HG03520 (cell line): ENCODE data around the gene CBFA2T3.
A peak's percentile ranks its signal among the peaks of the same experiment; 100 is the strongest.

Experiments
- ATAC-seq: cut with Tn5 transposase; IDR thresholded peaks from one replicate; pipeline ENCODE4 v1.9.1; 2021; ENCODE audit warnings: mild to moderate bottlenecking, moderate library complexity; ENCODE audit not compliant: unreplicated experiment

Gene CBFA2T3

GRCh38 chr16:88865310-88865709 is 111.7 kb downstream of the CBFA2T3 start:
- ATAC-seq: no peak

DNA sequence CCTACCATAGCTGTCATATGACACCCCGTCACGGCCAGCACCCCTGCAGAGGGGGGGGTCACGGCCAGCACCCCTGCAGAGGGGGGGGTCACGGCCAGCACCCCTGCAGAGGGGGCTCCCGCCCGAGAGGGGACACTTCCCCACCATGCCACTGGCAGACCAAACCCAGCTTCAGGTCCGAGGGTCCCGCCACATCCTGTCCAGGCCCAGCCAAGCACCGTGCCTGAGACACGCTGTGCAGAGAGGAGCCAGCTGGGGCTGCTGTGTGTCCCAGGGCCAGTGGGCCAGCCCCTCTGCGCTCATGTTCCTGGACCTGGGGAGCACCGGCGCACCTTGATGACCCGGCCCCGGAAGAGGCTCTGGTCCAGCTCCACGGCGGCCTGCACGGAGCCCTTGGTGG is 112.5 kb downstream of the CBFA2T3 start:
- no peak for ATAC-seq

- no peak for ATAC-seq
These were observed 112.9 kb downstream of the CBFA2T3 start for GRCh38 chr16:88864099-88864498.

DNA sequence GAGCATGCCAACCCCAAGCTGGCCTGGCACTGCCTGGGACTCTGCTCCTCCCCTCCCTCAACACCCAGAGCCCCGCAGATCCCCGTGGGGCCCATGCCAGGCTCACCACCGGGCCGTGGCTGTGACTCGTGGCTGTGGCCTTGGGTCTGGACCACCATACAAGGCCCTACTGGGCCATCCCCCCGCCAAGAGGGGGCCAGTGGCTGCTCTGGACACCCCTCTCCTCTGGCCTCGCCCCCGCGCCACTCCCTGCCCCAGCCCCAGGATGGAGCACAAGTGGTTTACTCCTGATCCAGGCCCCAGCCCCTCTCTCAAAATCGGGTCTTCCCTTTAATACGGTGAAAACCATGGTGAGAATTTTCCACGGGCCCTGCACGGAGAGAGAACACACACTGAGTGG is 113.6 kb downstream of the CBFA2T3 start:
- no peak for ATAC-seq

- ATAC-seq: no peak
These were observed 114.0 kb downstream of the CBFA2T3 start for GRCh38 chr16:88862968-88863367.

- ATAC-seq: no peak
These were observed 115.6 kb downstream of the CBFA2T3 start for GRCh38 chr16:88861359-88861758.

GRCh38 chr16:88859381-88860091 is 117.5 kb downstream of the CBFA2T3 start:
- ATAC-seq: no peak

GRCh38 chr16:88857728-88858339 is 119.2 kb downstream of the CBFA2T3 start:
- no peak for ATAC-seq

GRCh38 chr16:88856828-88857727 is 119.9 kb downstream of the CBFA2T3 start, which contains the start of the genes GALNS and TRAPPC2L:
TSS of gene GALNS (minus strand) at chr16:88856947. CDS start at chr16:88856877, 70 bp downstream.
TSS of gene TRAPPC2L (plus strand) at chr16:88857127. CDS start at chr16:88857151, 24 bp downstream.
- ATAC-seq: peak; percentile 74

DNA sequence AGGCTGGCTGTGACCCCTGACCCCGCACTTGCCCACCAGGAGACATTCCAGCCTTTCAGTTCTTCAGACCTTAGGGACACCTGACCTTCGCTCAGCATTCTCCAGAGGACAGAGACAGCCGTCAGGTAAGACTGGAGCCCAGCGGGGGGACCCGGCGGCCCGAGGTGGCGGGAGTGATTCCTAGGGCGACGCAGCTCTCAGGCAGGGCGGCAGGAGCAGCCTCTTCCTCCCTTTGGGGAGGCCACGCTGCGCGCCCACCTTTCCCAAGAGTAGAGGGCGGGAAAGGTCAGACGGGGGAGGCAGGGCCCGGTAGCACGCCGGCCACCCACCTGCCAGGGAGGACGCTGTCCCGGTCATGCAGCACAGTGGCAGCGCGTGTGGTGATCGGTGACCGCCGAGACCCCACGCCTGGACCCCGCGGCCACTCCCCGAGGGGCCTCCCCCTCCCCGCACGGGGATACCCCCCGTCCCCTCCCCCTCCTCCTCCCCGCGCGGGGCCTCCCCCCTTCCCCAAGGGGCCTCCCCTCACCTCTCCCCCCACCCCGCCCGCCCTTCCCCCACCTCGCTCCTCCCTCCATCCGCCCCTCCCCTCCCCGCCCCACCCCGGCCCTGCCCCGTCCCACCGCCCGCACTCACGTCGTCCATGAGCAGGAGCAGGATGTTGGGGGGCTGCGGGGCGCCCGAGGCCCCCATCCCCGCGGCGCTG is 120.7 kb downstream of the CBFA2T3 start:
- ATAC-seq: no peak

DNA sequence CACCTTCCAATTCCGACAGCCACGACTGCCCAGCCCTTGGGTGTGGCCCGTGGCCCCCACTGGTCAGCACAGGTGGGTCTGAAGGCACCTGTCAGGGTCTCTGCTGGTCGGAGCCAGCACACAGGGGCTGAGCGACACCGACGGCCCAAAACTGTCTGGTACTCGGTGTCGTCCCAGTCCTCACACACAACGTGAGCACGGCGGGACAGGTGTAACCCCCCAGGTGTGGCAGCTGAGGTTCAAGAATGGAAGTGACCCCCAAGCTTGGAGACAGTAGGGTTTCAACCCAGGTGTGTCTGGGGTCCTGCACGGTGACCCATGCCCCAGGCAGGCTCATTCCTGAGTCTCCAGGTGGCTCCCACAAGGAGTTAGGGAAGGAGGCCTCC is 121.3 kb downstream of the CBFA2T3 start:
- ATAC-seq: no peak

DNA sequence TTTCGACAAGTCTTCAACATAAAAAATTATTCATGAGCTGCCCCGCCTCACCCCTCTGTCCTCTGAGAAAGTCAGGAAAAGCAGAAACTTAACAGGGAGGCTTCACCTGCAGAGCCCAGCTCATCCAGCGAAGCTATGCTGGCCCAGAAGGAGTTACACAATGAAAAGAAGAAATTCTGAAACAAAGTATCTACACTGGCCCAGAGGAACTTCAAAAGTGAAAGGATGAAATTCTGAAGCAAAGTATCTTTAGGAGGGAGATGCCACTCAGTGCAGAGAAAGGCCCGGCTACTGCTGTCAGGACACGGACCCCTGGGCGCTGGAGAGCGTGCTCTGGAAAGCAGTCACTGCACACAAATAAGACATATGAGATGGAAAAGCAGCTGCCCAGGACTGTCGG is 121.8 kb downstream of the CBFA2T3 start:
- no peak for ATAC-seq

DNA sequence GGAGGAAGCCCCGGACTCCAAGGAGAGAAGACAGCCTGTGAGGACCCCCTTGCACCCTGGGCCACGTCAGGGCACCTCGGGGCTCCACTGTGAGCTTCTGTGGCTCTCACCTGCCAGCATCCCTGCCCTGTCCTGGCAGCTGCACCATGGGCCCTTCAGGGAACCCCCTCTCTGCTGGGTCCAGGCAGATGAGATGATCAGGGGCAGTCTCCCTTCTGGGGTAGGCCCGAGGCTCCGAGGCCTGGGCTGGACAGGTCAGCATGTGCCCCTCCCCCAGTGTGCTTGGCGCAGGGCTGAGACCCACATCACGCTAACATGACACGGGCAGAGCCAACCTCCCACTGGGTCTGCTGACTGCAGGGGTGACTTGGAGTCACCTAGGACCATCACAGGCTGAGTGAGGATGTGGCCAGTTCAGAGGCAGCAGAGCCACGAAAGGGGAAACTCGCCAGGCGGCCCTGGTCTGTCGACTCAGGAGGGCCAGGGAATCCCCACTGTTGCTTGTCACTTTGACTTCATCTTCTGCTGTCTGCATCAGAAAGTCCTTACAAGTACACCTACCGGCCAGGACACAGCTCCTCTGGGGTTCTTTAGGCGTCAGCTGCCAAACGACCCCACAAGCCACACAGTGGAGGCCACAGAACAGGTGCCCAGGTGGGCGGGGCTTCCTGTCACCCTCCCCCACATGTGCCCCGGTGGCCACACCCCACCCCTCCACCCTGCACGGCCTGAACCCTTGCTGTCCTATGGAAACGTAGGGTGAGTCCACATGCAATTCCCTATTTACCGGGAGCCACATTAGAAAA is 122.5 kb downstream of the CBFA2T3 start:
- ATAC-seq: no peak

DNA sequence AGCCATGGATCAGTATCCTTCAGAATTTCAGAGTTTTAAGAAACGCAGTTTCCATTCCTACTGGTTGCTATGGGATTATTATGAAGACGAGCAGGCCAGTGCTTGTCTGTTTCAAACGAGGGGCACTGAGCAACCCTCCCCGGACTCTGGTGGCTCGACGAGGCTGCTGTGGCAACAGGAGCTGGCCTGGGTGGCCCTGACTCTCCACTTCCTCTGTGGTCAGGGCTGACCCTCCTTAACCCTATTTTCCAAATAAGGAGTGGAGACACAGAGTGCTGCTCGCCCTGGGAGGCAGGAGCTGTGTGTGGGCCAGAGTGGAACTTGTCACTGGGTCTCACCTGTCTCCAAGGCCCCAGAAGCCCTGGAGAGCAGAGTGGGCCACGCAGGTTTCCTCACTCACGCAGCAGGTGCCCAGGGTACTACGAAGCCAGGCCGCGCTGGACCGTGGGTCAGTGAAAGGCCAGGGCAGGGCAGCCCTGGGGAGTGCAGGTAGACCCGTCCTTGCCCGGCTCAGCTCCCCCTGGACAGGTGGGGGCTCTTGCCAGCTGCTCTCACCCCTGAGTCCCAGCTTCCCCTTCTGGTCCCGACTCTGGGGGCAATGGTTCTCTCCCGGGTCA is 123.6 kb downstream of the CBFA2T3 start:
- no peak for ATAC-seq

GRCh38 chr16:88851616-88852015 is 125.4 kb downstream of the CBFA2T3 start:
- ATAC-seq: no peak

DNA sequence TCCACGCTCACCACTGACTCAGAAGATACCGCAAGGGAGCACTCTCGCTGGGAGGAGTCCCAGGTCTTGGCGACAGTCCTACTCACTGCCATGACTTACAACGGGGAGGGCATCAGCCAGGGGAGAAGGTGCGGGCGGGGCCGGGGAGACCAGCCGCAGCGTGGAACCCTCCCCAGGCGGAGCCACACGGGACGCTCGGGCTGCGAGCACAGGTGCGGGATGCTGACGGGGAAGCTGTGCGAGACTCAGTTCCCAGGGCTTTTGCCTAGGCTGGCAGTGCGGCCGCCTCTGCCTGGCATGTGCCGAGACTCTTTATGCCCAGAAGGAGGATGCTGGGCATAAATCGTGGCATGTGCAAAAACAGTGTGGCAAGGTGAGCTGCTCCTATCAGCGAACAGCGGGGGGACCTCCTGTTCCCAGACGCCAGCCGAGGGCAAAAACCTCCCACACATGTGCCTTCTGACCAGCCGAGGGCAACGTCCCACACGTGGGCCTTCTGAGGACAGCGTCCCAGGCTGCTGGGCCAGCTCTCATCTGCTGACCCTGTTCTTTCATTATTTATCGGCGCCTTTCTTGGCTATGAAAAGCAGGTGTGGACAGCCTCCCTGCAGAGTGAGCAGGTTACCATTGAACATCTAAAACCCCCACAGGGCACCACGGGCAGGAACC is 126.3 kb downstream of the CBFA2T3 start:
- ATAC-seq: no peak

DNA sequence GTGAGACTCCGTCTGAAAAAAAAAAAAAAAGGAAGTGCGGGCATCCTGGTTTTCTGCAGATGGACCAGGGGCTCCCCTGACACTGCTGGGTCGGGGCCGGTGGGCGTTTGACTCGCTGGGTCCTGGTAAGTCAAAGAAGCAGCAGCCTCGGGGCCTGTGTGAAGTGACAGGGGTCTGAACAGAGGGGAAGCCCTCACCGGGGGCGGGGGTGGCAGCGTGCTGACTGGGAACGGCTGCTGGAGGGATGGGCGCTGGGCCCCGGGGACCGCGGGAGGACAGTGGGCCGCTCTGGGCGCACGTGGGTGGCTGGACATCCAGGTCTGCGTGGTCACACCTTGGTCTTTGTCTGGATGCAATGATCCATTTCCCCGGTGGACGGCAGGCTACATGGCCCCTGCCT is 128.4 kb downstream of the CBFA2T3 start:
- no peak for ATAC-seq

- no peak for ATAC-seq
These were observed 129.4 kb downstream of the CBFA2T3 start for GRCh38 chr16:88847654-88848053.

- ATAC-seq: no peak
These were observed 130.9 kb downstream of the CBFA2T3 start for GRCh38 chr16:88846088-88846487.
